Smooth muscle cell of the pulmonary artery (primary cell): Measurements from ENCODE around the gene CYP4V2. TPM values are rescaled to one million over a fixed set of nuclear protein-coding genes. Genes with fewer than 3 reads are reported as not detected.

Experiments
- total RNA-seq: library from RNA; depleted of rRNA; stranded (reverse); fragments of >200 nt; gene quantifications from 2 replicates; pipeline ENCODE4 v1.2.3, GENCODE V29; 2014

CYP4V2 gene
- 12.3 and 25.5 TPM in 2 replicates for total RNA-seq

GRCh38 chr4:186191200-186192065 lies at the start of gene CYP4V2:
CYP4V2 (plus strand) TSS chr4:186191567; CDS start chr4:186191824, 257 bp downstream.

DNA sequence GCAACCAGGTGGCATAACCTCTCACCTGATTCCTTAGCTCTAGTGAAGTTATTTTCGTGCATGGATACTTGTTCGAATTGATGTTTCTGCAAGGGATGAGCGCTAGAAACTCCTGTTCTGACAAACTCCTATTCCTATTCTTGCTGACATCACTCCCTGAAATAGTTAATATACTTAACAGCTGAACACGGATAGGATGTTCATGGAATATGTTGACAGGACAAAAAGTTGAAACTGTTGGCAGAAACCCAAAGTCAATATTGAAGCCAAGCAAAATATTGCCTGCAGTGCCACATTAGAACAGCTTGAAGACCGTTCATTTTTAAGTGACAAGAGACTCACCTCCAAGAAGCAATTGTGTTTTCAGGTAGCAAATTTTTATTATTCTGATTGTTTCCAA lies 35.9 kb downstream of the CYP4V2 start, which contains the start of gene KLKB1:
Gene KLKB1 (plus strand): TSS at position 287 of the 400 bp plus-strand sequence. CDS start 689 bp downstream, outside the sequence.

Other genes with a start within 250 kb of the CYP4V2 start
- gene TLR3, start 122.4 kb upstream of the CYP4V2 start, total RNA-seq, result 3.1 and 8.1 TPM in 2 replicates
- gene FAM149A, start 86.9 kb upstream of the CYP4V2 start, total RNA-seq, result 3.1 and 3.6 TPM in 2 replicates
- gene KLKB1, start 35.9 kb downstream of the CYP4V2 start, total RNA-seq, result 0.26 and 0.33 TPM in 2 replicates
- gene F11, start 74.6 kb downstream of the CYP4V2 start, total RNA-seq, result not detected in 2 replicates